Stimulated activated CD4-positive, alpha-beta T cell treated with anti-CD3 and anti-CD28 coated beads, Interleukin-4, amount 100 ng/mL, for 24 hours (primary cell): Measurements from ENCODE around the gene SLC25A5.
"Not testable (repeated sequence)": the region's sequence is repeated elsewhere in the genome, so short reads cannot be mapped to it uniquely, and the experiment has no call there.

Source experiments
- DNase-seq: peaks from one replicate; pipeline ENCODE4 v3.0.0-alpha.2; 2020

Gene SLC25A5

DNA sequence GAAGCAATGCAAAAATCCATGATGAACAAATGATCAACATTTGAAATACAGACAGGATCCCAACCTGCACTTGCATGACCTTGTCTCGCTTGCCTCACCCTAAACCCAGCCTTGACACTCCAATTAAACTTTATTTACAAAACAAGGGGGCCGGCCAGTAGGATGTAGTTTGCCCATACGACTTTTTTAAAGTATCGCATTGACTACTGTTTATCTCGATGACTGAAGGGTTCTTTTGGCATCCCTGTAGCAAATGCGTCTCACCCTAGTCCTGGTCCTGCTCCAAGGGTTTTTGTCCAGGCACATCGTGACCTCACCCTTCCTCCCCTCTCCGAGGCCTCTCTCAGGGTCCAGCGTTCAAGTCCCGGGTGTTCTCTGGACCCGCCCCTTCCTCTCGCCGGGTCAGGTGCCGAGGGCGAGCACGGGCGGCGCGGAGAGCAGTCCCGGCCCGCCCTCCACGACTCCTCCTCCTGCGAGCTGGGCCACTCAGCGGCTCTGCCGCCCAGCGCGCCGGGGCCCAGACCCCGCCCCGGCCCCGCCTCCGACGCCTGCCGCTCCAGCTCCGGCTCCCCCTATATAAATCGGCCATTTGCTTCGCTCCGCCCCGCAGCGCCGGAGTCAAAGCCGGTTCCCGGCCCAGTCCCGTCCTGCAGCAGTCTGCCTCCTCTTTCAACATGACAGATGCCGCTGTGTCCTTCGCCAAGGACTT, at the start of gene SLC25A5:
SLC25A5 (plus strand) TSS at position 603 of the 709 bp plus-strand sequence; CDS start at position 675, 72 bp downstream.
- DNase-seq = peak; percentile 82

- no peak for DNase-seq
Measured at GRCh38 chrX:119419146-119419545, 49.1 kb upstream of the SLC25A5 start.

DNA sequence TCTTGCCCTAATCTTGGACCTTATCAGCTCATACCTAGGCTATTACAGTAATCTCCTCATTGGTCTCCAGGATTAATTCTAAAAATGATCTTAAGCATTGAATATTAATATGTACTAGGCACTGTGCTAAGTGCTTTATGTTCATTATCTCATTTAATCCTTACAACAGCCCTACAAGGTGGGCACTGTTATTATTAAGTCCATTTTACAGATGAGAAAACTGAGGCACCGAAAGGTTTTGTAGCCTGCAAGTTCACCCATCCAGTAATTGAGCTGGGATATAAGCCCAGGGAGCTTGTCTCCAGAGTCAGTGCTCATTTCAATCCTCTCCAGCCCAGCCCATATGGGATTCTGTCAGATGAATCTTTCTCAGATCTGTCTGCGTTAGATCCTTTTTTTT, 48.3 kb upstream of the SLC25A5 start:
- no peak for DNase-seq

DNA sequence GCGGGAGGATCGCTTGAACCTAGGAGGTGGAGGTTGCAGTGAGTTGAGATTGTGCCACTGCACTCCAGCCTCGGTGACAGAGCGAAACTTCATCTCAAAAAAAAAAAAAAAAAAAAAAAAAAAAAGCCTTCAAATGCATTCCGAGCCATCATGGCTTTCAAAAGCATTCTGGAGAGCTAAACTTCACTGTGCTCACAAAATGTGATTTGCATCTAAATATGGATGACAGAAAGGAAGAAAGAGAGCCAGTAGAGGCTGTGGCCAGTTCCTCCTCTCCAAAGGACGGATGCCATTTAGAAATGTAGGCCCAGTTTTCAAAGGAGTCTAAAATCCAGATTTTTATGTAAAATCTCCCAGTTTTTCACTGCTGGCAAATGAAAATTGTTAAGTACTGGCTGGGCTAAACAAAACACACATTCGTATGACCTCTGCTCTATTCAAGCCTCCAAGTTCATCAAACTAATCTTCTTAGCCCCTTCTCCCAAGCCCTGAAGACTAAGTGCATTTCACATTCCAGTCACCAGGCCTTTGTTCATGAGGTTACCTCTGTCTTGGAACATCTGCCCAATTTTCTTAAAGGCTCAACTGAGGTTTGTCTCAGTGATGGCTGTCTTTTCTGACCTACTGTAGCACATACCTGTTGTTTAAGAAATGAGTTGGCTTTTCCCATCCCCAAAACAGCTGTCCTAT, 47.1 kb upstream of the SLC25A5 start:
- DNase-seq = no peak

DNA sequence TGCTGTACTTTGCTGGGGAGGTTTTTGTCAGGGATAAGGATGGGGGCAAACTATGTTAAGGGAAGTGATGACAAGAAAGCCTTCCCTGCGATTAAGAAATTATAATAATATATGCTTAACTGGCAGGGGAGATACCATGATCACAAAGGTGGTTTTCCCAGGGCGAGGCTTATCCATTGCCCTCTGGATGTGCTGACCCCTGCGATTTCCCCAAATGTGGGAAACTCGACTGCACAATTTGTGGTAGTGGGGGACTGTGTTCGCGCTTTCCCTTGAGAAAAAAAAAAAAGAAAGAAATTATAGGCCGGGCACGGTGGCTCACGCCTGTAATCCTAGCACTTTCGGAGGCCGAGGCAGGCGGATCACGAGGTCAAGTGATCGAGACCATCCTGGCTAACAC, 44.6 kb upstream of the SLC25A5 start:
- no peak for DNase-seq

GRCh38 chrX:119424999-119425398, 43.2 kb upstream of the SLC25A5 start:
- no peak for DNase-seq

GRCh38 chrX:119427024-119427794, 41.0 kb upstream of the SLC25A5 start:
- DNase-seq = no peak

GRCh38 chrX:119427795-119428185, 40.5 kb upstream of the SLC25A5 start:
- DNase-seq = no peak

- DNase-seq = no peak
Measured at GRCh38 chrX:119429471-119429870, 38.8 kb upstream of the SLC25A5 start.

DNA sequence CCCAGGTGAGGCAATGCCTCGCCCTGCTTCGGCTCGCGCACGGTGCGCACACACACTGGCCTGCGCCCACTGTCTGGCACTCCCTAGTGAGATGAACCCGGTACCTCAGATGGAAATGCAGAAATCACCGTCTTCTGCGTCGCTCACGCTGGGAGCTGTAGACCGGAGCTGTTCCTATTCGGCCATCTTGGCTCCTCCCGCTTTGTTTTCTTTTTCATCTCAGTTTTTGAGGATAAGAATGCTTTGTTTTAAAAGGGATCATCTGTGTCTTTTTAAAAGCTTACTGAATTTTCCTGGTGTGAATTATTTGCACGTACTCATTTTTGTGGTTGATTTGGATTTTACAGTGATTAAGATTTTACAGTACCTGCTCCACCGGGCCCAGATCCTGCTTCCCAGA, 26.9 kb upstream of the SLC25A5 start:
- DNase-seq = not testable (repeated sequence)

DNA sequence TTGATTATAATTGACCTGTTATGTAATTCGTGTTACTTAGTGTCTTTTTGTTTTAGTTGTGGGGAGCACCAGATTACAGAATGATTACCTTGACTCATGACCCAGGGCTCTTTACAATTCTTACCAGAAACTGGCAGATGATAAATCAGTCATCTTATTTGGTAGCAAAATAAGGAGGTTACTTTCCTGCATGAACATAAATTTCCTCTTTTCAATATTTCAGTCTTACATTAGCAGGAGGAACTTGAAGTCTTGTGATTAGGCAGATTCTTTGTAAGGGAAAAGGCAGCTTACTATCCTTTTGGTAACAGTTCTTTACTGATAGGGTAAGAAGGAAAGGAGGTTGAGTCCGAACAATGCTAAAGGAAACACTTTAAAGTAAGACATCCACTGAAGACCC, 26.0 kb upstream of the SLC25A5 start:
- DNase-seq = no peak

DNA sequence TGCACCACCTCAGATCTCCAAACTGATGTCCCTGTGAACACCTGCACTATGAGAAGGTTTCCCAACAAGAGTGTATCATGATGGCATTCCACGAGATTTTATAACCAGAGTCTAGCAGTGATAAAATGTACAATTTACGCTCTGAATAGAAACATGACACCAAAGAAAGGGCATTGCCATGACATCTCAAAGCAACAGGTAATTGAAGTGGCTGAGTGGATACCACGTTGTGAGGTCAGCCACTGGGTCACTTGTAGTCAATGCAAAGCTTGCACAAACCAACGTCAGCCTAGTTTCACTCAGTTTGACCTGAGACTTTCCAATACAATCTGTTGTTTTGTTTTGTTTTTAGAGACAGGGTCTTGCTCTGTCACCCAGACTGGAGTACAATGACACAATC, 15.0 kb upstream of the SLC25A5 start:
- DNase-seq = no peak

DNA sequence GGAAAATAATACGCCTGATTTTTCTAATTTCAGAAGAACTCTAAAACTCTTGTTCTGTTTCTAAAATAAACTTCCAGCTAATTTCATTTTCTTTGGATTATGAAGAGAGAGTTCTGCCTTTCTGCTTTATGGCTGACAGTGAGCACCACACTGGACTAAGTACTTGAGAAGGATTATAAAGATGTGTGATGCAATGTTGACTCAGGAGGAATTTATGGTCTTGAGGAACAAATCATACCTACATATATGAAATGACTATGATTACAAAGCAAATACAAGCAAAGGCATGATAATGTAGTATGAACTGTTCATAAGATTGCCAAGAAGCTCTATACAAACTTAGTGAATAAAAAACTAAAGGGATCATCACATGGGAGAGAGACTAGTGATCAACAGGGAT, 13.0 kb upstream of the SLC25A5 start:
- DNase-seq = no peak

DNA sequence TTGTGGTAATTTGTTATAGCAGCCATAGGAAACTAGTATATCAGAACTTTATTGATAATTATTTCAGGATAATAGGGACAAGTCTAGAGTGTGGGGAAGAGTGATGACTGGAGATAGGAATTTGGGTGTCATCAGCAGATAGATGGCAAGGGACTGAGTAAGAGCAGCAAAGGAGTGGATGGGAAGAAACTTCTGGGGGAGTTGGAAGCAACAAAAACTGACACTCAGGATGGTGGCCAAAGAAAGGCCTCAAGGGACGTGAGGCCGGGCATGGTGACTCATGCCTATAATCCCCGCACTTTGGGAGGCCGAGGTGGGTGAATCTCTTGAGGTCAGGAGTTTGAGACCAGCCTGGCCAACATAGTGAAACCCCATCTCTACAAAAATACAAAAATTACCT, 9.1 kb upstream of the SLC25A5 start:
- DNase-seq = no peak

- DNase-seq = no peak
Measured at GRCh38 chrX:119465555-119465954, 2.7 kb upstream of the SLC25A5 start.

- DNase-seq = no peak
Measured at GRCh38 chrX:119466970-119467369, 1.3 kb upstream of the SLC25A5 start.

DNA sequence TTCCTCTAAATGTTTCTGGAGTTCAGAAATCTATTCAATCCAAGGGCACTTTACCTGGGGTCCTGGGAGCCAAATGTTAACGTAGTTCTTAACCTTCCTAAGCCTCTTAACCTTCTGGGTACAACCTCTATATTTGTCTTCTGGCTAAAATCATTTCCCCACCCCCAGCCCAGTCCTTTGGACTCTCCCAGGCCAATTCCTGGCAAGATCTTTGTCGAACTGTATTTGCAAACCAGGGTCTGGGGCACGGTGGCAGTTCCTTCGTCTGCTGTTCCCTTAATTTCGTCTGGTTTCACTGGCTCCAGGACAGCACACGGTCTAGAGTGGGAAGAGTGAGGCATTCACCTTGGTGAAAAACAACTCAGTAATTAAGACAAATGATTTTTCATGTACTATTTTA, 811 bp upstream of the SLC25A5 start:
- no peak for DNase-seq

GRCh38 chrX:119468551-119469312, 488 bp downstream of the SLC25A5 start:
- peak; percentile 88 for DNase-seq

DNA sequence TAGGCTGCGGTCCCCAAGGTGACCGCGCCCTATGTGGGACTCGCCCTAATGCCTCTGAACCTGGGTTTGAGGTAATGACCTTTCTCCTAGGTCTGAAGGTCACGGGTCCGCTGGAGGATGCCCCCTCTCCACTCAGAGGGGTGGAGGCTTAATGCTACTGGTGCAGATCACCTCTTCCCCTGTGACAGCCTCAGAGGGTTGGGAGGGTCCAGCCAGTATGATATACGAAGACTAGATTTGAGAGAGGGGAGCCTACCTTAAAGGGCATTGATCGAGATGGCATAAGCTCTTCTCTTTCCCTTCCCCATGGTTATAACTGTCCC, 1.0 kb downstream of the SLC25A5 start:
- no peak for DNase-seq

GRCh38 chrX:119474615-119475388, 6.6 kb downstream of the SLC25A5 start:
- no peak for DNase-seq

- no peak for DNase-seq
Measured at GRCh38 chrX:119475389-119476101, 7.3 kb downstream of the SLC25A5 start.

DNA sequence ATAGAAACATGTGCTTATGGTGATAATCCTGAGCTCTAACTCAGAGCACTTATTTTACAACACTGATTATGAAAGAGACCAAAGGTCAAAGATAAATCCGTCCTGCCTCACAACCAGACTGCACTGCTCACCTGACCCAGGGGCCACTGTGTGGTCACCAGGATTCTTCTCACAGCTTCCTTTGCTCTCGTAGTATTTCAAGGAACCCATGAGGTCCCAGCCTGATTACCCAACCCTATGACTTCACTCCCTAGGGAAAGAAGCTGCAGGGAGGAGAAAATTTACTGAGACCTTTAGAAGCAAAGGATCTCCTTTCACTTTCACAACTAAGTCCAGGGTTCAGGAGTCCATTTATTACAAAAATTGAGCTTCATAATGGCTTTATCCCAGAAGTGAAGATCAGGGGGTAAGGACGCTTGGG, 9.6 kb downstream of the SLC25A5 start:
- no peak for DNase-seq
